Measurements from ENCODE around the gene ANKRD63.

ANKRD63 gene

GRCh38 chr15:40297356-40297755, 14.5 kb upstream of the ANKRD63 start:
- TF ChIP-seq CTCF (IDR thresholded peaks at IDR 0.05; ENCODE audit: control insufficient read depth, insufficient read depth, low read depth, low read length, missing control alignments), result no peak
- no peak for DNase-seq (ENCODE audit: low read depth)
- H3K4me3 ChIP-seq (ENCODE audit: control insufficient read depth, low read depth, low read length), result no peak overlapping the region

DNA sequence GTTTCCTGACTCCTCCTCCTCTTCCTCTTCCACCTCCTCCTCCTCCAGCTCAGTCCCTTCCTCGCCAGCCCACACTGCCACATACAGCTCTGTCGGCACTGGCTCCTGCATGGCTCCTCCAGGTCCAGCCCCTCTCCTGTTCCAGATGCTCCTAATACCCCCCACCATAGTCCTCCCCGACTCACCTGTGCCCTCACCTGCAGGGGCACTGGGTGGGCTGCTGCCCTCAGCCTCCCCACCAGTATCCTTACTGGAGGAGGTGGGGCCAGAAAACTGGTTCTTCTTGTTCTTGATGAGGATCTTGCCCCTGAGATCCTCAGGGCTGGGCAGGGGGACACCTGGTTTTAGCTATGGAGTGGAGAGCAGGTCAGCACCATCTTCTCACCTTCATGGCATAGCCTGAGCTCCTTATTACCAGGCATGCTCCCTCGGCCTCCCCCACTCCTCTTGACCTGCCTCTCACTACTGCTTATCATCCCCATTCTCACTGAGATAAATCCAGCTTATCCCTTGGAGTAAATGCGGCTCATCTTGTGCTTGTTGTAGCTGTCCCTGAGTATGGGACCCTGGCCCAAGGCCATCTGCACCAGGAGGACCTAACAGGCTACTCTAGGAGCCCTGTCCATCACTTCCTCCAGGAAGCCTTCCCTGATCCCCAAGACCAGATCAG, 13.8 kb upstream of the ANKRD63 start:
- H3K4me3 ChIP-seq (ENCODE audit: control insufficient read depth, low read depth, low read length), result no peak overlapping the region
- DNase-seq (ENCODE audit: low read depth), result no peak
- TF ChIP-seq CTCF (IDR thresholded peaks at IDR 0.05; ENCODE audit: control insufficient read depth, insufficient read depth, low read depth, low read length, missing control alignments), result no peak

GRCh38 chr15:40295877-40296560, 13.2 kb upstream of the ANKRD63 start:
- H3K4me3 ChIP-seq (ENCODE audit: control insufficient read depth, low read depth, low read length), result no peak overlapping the region
- no peak for DNase-seq (ENCODE audit: low read depth)
- no peak for TF ChIP-seq CTCF (IDR thresholded peaks at IDR 0.05; ENCODE audit: control insufficient read depth, insufficient read depth, low read depth, low read length, missing control alignments)

GRCh38 chr15:40295297-40295696, 12.4 kb upstream of the ANKRD63 start:
- no peak for DNase-seq (ENCODE audit: low read depth)
- H3K4me3 ChIP-seq (ENCODE audit: control insufficient read depth, low read depth, low read length), result no peak overlapping the region
- no peak for TF ChIP-seq CTCF (IDR thresholded peaks at IDR 0.05; ENCODE audit: control insufficient read depth, insufficient read depth, low read depth, low read length, missing control alignments)

GRCh38 chr15:40293905-40294895, 11.3 kb upstream of the ANKRD63 start:
- no peak overlapping the region for H3K4me3 ChIP-seq (ENCODE audit: control insufficient read depth, low read depth, low read length)
- DNase-seq (ENCODE audit: low read depth), result no peak
- no peak for TF ChIP-seq CTCF (IDR thresholded peaks at IDR 0.05; ENCODE audit: control insufficient read depth, insufficient read depth, low read depth, low read length, missing control alignments)

DNA sequence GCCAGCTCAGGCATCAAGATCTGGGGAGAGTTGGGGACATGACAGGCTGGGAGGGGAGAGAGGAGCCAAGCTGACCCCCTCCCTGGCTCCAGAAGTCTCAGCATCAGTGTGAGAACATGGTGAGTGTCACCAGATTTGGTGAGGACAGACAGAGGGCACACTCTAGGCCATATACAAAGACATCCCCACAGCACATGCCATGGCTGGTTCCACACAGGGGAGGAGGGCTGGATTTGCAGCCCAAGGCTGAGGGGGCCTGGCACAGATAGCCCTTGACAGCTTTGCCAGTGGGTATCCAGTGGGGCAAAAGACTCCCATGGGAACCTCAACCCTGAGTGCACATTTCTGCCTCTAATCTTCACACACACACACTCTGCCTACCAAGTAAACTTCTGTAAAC, 10.1 kb upstream of the ANKRD63 start:
- no peak for TF ChIP-seq CTCF (IDR thresholded peaks at IDR 0.05; ENCODE audit: control insufficient read depth, insufficient read depth, low read depth, low read length, missing control alignments)
- H3K4me3 ChIP-seq (ENCODE audit: control insufficient read depth, low read depth, low read length), result no peak overlapping the region
- DNase-seq (ENCODE audit: low read depth), result no peak

All from AG09309 (cell line).